Epithelial cell of proximal tubule (primary cell): Measurements from ENCODE around the gene XYLT2. TPM values are rescaled to one million over a fixed set of nuclear protein-coding genes. Genes with fewer than 3 reads are reported as not detected.

Experiments
- DNase-seq: peaks from one replicate; pipeline ENCODE4 v3.0.0-alpha.2; 2011; ENCODE audit warnings: low read depth
- H3K4me3 ChIP-seq: 2 replicates; pipeline ENCODE4 v1.5.1; 2011; ENCODE audit warnings: low read depth, mild to moderate bottlenecking, low read length
- CTCF ChIP-seq: conservative IDR thresholded peaks from 2 replicates; pipeline ENCODE4 v1.5.1; 2012; ENCODE audit warnings: low read depth, mild to moderate bottlenecking, low read length
- total RNA-seq: library from RNA; depleted of rRNA; stranded (reverse); fragments of >200 nt; gene quantifications from 2 replicates; pipeline ENCODE4 v1.2.3, GENCODE V29; 2015

Gene XYLT2
- total RNA-seq, 1 donor from 2014 or later: 35.3 TPM

DNA sequence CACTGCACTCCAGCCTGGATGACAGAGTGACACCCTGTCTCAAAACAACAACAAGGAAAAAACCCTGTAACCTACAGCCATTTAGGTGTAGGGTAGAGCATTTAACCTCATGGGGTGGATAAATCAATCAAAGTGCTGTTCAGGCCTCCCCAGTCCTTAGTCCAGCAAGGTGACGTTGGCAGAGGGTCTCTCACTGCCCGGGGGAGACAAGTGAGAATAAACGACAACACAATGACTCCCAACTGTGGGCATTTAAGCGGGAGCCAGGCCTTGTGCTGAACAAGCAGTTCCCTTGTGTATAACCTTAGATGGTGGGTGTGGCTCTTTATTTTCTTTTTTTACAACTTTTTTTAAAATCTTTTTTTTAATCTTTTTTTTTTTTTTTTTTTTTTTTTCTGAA, 42.3 kb upstream of the XYLT2 start:
- no peak for DNase-seq
- no peak overlapping the region for H3K4me3 ChIP-seq
- TF ChIP-seq CTCF: no peak

GRCh38 chr17:50304781-50305404, 41.0 kb upstream of the XYLT2 start:
- no peak for DNase-seq
- no peak overlapping the region for H3K4me3 ChIP-seq
- no peak for TF ChIP-seq CTCF

GRCh38 chr17:50307654-50308053, 38.3 kb upstream of the XYLT2 start:
- no peak for TF ChIP-seq CTCF

GRCh38 chr17:50308666-50309065, 37.3 kb upstream of the XYLT2 start:
- DNase-seq: no peak
- no peak for TF ChIP-seq CTCF
- no peak overlapping the region for H3K4me3 ChIP-seq

More at GRCh38 chr17:50307654-50308053, 38.3 kb upstream of the XYLT2 start:
- DNase-seq: no peak
- no peak overlapping the region for H3K4me3 ChIP-seq

- no peak overlapping the region for H3K4me3 ChIP-seq
- DNase-seq: no peak
- no peak for TF ChIP-seq CTCF
Observed at GRCh38 chr17:50310455-50311111, 35.3 kb upstream of the XYLT2 start.

DNA sequence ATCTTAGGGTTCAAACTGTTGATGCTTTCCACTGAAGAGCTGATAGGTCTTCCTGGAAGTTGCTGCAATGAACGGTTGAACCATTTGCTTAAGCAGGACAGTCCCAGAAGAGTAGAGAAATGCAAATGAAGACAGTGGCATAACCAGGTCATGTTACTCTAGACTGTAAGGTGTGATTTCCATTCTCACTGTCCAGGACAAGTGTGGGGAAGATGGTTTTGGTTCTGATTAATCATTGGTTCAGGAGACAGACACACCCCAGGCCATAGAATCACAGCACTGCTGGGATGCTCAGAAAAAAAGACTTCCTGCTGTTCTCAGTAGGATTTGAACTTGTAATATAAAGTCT, 34.8 kb upstream of the XYLT2 start:
- no peak for DNase-seq
- H3K4me3 ChIP-seq: no peak overlapping the region
- TF ChIP-seq CTCF: no peak

- TF ChIP-seq CTCF: no peak
- no peak overlapping the region for H3K4me3 ChIP-seq
- DNase-seq: no peak
Observed at GRCh38 chr17:50311483-50311882, 34.4 kb upstream of the XYLT2 start.
